Smooth muscle cell of trachea (primary cell): ENCODE measurements around the gene FAM135A. TPM values are rescaled to one million over a fixed set of nuclear protein-coding genes. Genes with fewer than 3 reads are reported as not detected.

Experiments
- total RNA-seq: library from RNA; depleted of rRNA; stranded (reverse); fragments of >200 nt; gene quantifications from 2 replicates; pipeline ENCODE4 v1.2.1, GENCODE V29; 2014

The FAM135A gene
- total RNA-seq: 8.6 and 13.2 TPM in 2 replicates

DNA sequence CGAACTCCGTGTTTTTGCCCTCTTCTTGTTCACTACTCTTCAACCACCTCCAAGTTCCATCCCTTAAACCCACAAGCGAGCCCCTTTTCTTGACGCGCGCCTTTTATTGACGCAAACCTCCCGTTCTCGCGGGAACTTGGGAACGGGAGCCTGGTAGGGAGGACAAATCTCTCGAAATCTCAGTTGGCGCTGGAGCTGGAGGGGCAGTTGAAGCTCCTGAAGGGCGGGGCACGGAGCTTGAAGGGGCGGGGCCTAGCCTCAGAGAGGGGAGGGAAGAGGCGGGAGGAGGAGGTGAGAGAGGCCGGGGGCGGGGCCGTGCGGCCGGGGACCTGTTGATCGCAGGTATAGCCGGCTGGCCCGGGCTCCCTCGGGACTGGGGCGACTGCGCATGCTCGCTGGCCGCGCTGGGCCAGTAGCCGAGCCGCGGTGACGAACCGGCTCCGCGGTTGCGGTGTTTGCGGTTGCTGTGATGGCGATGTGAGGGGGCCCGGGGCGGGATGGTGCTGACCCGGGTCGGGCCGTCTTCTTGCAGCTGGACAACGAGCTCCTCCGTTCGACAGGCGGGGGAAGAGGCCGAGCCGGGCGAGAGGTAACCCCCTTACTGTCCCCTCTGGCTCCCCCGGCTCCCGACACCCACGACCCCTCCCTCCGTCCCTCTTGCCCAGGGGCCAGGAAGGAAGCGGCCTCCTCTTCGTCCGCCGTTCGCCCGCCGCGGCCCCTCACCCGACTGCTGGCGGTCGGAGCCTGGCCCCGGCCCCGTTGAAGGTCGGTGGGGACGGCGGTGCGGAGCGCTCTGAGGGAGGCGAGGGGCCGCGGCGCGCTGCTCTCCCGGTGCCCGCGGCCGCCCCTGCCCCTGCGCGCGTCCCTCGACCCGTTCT, at the start of gene FAM135A:
FAM135A (plus strand) TSS at position 395 of the 878 bp plus-strand sequence. CDS start 14,835 bp downstream, outside the sequence.

GRCh38 chr6:70566751-70567382, 153.6 kb downstream of the FAM135A start, which contains the start of gene SDHAF4:
Gene SDHAF4, plus strand, starts transcription at chr6:70566930. Its CDS starts 11 bp downstream, at chr6:70566941.

Other genes with a start within 250 kb of the FAM135A start
- not detected in 2 replicates for gene COL9A1, start 110.4 kb upstream of the FAM135A start, total RNA-seq
- gene SDHAF4, start 153.4 kb downstream of the FAM135A start, total RNA-seq: 6.1 and 8.6 TPM in 2 replicates